ENCODE results near the gene DCLK1.

DNA sequence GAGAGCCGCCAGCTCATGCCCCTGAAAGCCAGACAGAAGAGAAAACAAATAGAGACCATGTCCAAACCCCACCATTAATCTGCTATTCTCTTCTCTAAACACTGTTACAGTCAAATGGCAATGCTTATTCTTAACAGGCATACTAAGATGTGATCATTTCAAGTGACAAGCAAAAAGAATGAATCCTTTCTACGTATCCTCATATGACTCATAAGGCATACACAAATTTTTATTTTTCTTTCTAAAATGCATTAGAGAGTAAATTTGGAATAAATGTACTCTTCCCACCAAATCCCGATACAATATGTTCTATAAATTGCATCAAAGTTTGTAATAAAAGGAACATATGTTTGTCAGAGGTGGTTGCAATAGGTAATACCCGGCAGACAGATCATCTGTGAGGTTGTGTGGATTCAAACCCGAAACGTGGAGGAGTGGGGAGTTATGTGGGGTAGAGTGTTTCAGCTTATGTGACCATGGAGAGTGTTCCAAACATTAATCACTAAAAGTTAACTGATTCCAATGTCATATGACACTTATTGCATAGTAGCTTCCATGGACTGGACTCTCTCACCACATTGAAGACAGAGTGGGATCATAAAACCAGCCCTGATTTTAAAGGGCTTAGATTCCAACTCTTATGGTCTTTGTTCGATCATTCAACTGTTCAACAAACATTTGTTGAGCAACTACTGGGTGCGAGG lies 213.1 kb downstream of the DCLK1 start:
- TF ChIP-seq POLR2AphosphoS5 (IDR thresholded peaks at IDR 0.05; ENCODE audit: insufficient read depth in 1 of 2, low read depth in 1 of 2), result no peak
- TF ChIP-seq, protein P1, sequence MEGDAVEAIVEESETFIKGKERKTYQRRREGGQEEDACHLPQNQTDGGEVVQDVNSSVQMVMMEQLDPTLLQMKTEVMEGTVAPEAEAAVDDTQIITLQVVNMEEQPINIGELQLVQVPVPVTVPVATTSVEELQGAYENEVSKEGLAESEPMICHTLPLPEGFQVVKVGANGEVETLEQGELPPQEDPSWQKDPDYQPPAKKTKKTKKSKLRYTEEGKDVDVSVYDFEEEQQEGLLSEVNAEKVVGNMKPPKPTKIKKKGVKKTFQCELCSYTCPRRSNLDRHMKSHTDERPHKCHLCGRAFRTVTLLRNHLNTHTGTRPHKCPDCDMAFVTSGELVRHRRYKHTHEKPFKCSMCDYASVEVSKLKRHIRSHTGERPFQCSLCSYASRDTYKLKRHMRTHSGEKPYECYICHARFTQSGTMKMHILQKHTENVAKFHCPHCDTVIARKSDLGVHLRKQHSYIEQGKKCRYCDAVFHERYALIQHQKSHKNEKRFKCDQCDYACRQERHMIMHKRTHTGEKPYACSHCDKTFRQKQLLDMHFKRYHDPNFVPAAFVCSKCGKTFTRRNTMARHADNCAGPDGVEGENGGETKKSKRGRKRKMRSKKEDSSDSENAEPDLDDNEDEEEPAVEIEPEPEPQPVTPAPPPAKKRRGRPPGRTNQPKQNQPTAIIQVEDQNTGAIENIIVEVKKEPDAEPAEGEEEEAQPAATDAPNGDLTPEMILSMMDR (IDR thresholded peaks at IDR 0.05), result no peak
- no peak for TF ChIP-seq POLR2A (IDR thresholded peaks at IDR 0.05)

All from vagina (tissue), 2 donors.